Upper lobe of right lung (tissue), 1 donor: Measurements from ENCODE around the gene LRRK1. TPM values are rescaled to one million over a fixed set of nuclear protein-coding genes. Genes with fewer than 3 reads are reported as not detected.

Source experiments
- ATAC-seq: fragments of 200-7000 bp; cut with Tn5 transposase; one replicate; pipeline ENCODE4 v1.9.1; 2020; ENCODE audit warnings: mild to moderate bottlenecking, moderate library complexity
- DNase-seq: peaks from one replicate; pipeline ENCODE4 v3.0.0-alpha.2; 2020
- H3K27ac ChIP-seq: fragments of 200-600 bp; one replicate; pipeline ENCODE4 v1.8.0; 2022
- H3K27me3 ChIP-seq: fragments of 200-600 bp; one replicate; pipeline ENCODE4 v1.8.0; 2022; ENCODE audit warnings: mild to moderate bottlenecking
- H3K36me3 ChIP-seq: fragments of 200-600 bp; one replicate; pipeline ENCODE4 v1.8.0; 2022
- H3K4me1 ChIP-seq: fragments of 200-600 bp; one replicate; pipeline ENCODE4 v1.8.0; 2022
- H3K4me3 ChIP-seq: fragments of 200-600 bp; one replicate; pipeline ENCODE4 v1.8.0; 2022; ENCODE audit warnings: mild to moderate bottlenecking
- H3K9me3 ChIP-seq: fragments of 200-600 bp; one replicate; pipeline ENCODE4 v1.8.0; 2022
- CTCF ChIP-seq: fragments of 200-600 bp; IDR thresholded peaks from one replicate; pipeline ENCODE4 v1.8.0; 2022; ENCODE audit warnings: antibody characterized with exemption
- intact Hi-C: fragments of 100-400 bp; cut with DNase I; formaldehyde crosslinking; loops from one replicate; pipeline ENCODE4 v1.11.0; 2022
- total RNA-seq: library from RNA; stranded (reverse); fragmentation: NEBNext Ultra II Directional; extraction: Animal tissue kit (Norgen Biotek cat#: 25700); gene quantifications from one replicate; pipeline ENCODE4 v1.2.1, GENCODE V29; 2021
- donor health status: DM: no; HTN: yes; CAD: no; lungs with severe emphysema.

Gene LRRK1
- total RNA-seq, 1 donor from 2014 or later, result 22.6 TPM

GRCh38 chr15:100880897-100881242 is 38.3 kb upstream of the LRRK1 start:
- Histone ChIP-seq H3K4me1 (no peaks in the 10 kb centered on the region), H3K4me3 (peak overlapping the region; percentile 45), H3K27me3 (peaks cover 57% of the 10 kb centered on the region), H3K27ac (no peak overlapping the region), H3K36me3 (no peaks in the 10 kb centered on the region), H3K9me3 (no peaks in the 10 kb centered on the region)
- TF ChIP-seq CTCF, result no peak
- DNase-seq (no peak), ATAC-seq (no peak)
- intact Hi-C loops, result no loop called here

- peaks cover 60% of the 10 kb centered on the region for H3K27me3 ChIP-seq
- ATAC-seq (no peak), DNase-seq (no peak)
- intact Hi-C loops, result no loop called here
- H3K4me1 ChIP-seq, result no peaks in the 10 kb centered on the region
- H3K9me3 ChIP-seq, result no peaks in the 10 kb centered on the region
- no peaks in the 10 kb centered on the region for H3K36me3 ChIP-seq
- H3K4me3 ChIP-seq, result no peak overlapping the region
- no peak for TF ChIP-seq CTCF
- no peak overlapping the region for H3K27ac ChIP-seq
These were observed 37.4 kb upstream of the LRRK1 start for GRCh38 chr15:100881573-100882336.

GRCh38 chr15:100885116-100885515 is 34.0 kb upstream of the LRRK1 start:
- Histone ChIP-seq H3K4me1 (peaks cover 5% of the 10 kb centered on the region), H3K9me3 (no peaks in the 10 kb centered on the region), H3K4me3 (no peak overlapping the region), H3K27ac (no peak overlapping the region), H3K27me3 (peaks cover 52% of the 10 kb centered on the region), H3K36me3 (no peaks in the 10 kb centered on the region)
- TF ChIP-seq CTCF, result no peak
- DNase-seq (no peak), ATAC-seq (no peak)
- intact Hi-C loops, result no loop called here

- Histone ChIP-seq H3K4me3 (no peak overlapping the region), H3K27me3 (peaks cover 47% of the 10 kb centered on the region)
- no peak for TF ChIP-seq CTCF
These were observed 33.3 kb upstream of the LRRK1 start for GRCh38 chr15:100885811-100886210.

GRCh38 chr15:100887211-100887913 is 31.8 kb upstream of the LRRK1 start:
- no peaks in the 10 kb centered on the region for H3K9me3 ChIP-seq
- ATAC-seq (no peak), DNase-seq (no peak)
- no peak for TF ChIP-seq CTCF
- peaks cover 5% of the 10 kb centered on the region for H3K4me1 ChIP-seq
- no peak overlapping the region for H3K27ac ChIP-seq
- peaks cover 37% of the 10 kb centered on the region for H3K27me3 ChIP-seq
- H3K4me3 ChIP-seq, result no peak overlapping the region
- no peaks in the 10 kb centered on the region for H3K36me3 ChIP-seq
- intact Hi-C loops, result no loop called here

More at GRCh38 chr15:100885811-100886210, 33.3 kb upstream of the LRRK1 start:
- peaks cover 5% of the 10 kb centered on the region for H3K4me1 ChIP-seq
- no peaks in the 10 kb centered on the region for H3K36me3 ChIP-seq
- no peaks in the 10 kb centered on the region for H3K9me3 ChIP-seq
- DNase-seq, result no peak
- intact Hi-C loops, result no loop called here
- no peak overlapping the region for H3K27ac ChIP-seq
- ATAC-seq, result no peak
